GM23248 (cell line): Measurements from ENCODE around the gene SLC7A8.

Experiments used
- EZH2 ChIP-seq: fragments of 200-600 bp; sonication (generic); IDR thresholded peaks from 2 replicates; pipeline ENCODE4 v1.6.1; 2018; ENCODE audit warnings: antibody characterized with exemption, mild to moderate bottlenecking; ENCODE audit not compliant: insufficient read depth, poor library complexity, severe bottlenecking
- EZH2phosphoT487 ChIP-seq: fragments of 200-600 bp; sonication (generic); IDR thresholded peaks from 2 replicates; pipeline ENCODE4 v1.6.1; 2018; ENCODE audit warnings: antibody characterized with exemption, moderate library complexity, mild to moderate bottlenecking, low read depth; ENCODE audit not compliant: insufficient read depth

DNA sequence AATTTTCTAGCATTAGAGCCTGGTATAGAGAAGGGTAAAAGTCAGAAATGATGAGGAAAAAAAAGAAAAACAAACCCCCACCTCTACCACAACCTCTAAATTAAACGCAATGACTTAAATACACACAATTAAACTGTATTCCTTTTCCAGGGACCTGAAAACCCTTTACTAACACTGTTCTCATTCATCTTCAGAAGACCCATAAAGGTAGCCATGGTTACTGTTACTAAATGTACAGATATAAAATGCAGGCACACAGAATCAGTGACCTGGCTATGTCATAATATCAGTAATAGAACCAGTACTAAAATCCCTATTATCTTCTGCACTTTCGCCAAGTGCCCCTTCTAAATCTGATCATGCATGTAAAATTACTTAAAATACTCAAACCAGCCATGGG, 89.9 kb downstream of the SLC7A8 start:
- no peak for TF ChIP-seq EZH2phosphoT487
- no peak for TF ChIP-seq EZH2
